ENCODE measurements around the gene PAX5.

Gene PAX5

DNA sequence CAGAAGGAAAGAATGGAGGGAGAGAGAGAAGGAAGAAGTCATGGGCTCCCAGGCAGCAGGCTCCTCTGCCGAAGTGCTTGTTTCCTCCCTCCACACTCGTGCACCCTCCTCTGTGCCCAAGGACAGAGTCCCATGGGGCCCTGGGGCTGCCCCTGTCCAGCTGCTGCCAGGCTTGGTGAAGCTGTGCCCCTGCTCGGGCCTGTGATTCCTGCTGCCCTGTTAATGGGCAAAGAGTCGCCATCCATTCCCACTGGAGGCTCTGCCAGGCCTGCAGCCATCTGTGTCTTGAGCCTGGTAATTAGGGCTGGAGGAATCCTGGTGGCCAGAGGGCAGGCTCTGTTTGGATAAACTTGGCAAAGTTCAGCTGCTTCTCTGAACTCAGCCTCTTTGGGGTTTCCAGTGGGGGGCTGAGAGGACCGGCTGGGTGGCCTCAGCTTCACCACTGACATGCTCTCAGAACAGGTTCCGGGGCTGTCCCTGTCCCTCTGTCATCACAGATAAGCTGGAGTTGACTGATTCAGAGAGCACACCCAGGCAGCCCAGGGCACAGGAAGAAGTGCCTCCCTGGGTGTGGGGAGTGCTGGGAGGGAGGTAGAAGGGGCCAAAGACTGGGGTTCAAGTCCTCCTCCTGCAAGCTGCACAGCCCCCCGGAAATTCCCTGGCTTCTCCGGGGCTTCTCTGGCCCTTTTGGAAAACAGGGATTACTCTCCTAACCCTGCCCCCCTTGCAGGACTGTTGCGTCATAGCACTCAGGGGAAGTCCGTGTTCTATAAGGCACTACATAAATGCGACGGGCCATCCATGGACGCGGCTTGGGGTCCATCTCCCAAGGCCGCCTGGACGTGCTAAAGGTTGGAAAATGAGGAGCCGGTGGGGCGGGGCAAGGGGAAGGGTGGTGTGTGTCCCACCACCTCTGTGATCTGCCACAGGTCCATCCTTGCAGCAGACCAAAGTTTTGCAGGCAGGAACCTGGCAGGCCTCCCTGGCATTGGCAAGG is 154.8 kb downstream of the PAX5 start:
- Histone ChIP-seq H3K4me2 (ENCODE audit: low read depth, low read length) (no peak overlapping the region), H3K9ac (ENCODE audit: low read length) (no peak overlapping the region), H4K20me1 (ENCODE audit: insufficient read depth, low read length) (no peaks in the 10 kb centered on the region), H3K27me3 (replicated peaks; ENCODE audit: insufficient read depth, low read length) (no peaks in the 10 kb centered on the region), H3F3A (ENCODE audit: insufficient read depth, low read length) (no peaks in the 10 kb centered on the region), H3K9me3 (replicated peaks; ENCODE audit: insufficient read depth, low read length) (no peaks in the 10 kb centered on the region), H3K4me1 (ENCODE audit: low read length) (no peaks in the 10 kb centered on the region), H3K79me2 (ENCODE audit: low read length) (no peaks in the 10 kb centered on the region), H3K27ac (ENCODE audit: low read length) (no peak overlapping the region), H3K36me3 (replicated peaks; ENCODE audit: insufficient read depth, low read length) (no peaks in the 10 kb centered on the region), H3K4me3 (ENCODE audit: low read length) (no peak overlapping the region), H2AFZ (ENCODE audit: low read length) (no peak overlapping the region), H3K9me2 (replicated peaks; ENCODE audit: insufficient read depth, low read length) (no peaks in the 10 kb centered on the region)
- no peak for DNase-seq
- TF ChIP-seq EZH2phosphoT487 (IDR thresholded peaks at IDR 0.05; ENCODE audit: low read length) (no peak), EZH2 (optimal IDR thresholded peaks at IDR 0.05; ENCODE audit: low read depth, low read length) (no peak)
- TF ChIP-seq, protein P1, sequence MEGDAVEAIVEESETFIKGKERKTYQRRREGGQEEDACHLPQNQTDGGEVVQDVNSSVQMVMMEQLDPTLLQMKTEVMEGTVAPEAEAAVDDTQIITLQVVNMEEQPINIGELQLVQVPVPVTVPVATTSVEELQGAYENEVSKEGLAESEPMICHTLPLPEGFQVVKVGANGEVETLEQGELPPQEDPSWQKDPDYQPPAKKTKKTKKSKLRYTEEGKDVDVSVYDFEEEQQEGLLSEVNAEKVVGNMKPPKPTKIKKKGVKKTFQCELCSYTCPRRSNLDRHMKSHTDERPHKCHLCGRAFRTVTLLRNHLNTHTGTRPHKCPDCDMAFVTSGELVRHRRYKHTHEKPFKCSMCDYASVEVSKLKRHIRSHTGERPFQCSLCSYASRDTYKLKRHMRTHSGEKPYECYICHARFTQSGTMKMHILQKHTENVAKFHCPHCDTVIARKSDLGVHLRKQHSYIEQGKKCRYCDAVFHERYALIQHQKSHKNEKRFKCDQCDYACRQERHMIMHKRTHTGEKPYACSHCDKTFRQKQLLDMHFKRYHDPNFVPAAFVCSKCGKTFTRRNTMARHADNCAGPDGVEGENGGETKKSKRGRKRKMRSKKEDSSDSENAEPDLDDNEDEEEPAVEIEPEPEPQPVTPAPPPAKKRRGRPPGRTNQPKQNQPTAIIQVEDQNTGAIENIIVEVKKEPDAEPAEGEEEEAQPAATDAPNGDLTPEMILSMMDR (IDR thresholded peaks at IDR 0.05; ENCODE audit: low read length): no peak

DNA sequence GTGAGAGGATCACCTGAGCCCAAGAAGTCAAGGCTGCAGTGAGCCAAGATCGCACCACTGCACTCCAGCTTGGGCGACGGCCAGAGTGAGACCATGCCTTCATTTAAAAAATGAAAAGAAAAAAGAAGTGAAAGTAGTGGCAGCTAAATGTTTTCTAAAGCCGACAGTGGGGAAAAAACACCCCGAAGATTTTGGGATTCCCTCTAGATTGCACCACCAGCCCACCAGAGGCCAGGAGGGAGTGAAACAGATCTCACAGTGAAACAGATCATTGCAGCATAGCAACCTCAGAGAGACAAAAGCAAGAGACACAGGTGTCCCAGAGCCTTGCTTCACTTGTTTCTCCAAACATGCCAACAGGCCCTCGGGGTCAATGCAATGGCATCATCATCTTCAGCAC is 156.8 kb downstream of the PAX5 start:
- Histone ChIP-seq H2AFZ (ENCODE audit: low read length) (no peak overlapping the region), H3F3A (ENCODE audit: insufficient read depth, low read length) (no peaks in the 10 kb centered on the region), H3K27ac (ENCODE audit: low read length) (no peak overlapping the region), H3K4me2 (ENCODE audit: low read depth, low read length) (no peak overlapping the region), H3K9me3 (replicated peaks; ENCODE audit: insufficient read depth, low read length) (no peaks in the 10 kb centered on the region), H3K9me2 (replicated peaks; ENCODE audit: insufficient read depth, low read length) (no peaks in the 10 kb centered on the region), H3K27me3 (replicated peaks; ENCODE audit: insufficient read depth, low read length) (no peaks in the 10 kb centered on the region), H3K36me3 (replicated peaks; ENCODE audit: insufficient read depth, low read length) (no peaks in the 10 kb centered on the region), H3K9ac (ENCODE audit: low read length) (no peak overlapping the region), H3K79me2 (ENCODE audit: low read length) (no peaks in the 10 kb centered on the region), H3K4me1 (ENCODE audit: low read length) (no peaks in the 10 kb centered on the region), H3K4me3 (ENCODE audit: low read length) (no peak overlapping the region), H4K20me1 (ENCODE audit: insufficient read depth, low read length) (no peaks in the 10 kb centered on the region)
- no peak for DNase-seq
- TF ChIP-seq, protein P1 (IDR thresholded peaks at IDR 0.05; ENCODE audit: low read length): no peak
- TF ChIP-seq EZH2phosphoT487 (IDR thresholded peaks at IDR 0.05; ENCODE audit: low read length): no peak
- TF ChIP-seq EZH2 (optimal IDR thresholded peaks at IDR 0.05; ENCODE audit: low read depth, low read length): no peak

DNA sequence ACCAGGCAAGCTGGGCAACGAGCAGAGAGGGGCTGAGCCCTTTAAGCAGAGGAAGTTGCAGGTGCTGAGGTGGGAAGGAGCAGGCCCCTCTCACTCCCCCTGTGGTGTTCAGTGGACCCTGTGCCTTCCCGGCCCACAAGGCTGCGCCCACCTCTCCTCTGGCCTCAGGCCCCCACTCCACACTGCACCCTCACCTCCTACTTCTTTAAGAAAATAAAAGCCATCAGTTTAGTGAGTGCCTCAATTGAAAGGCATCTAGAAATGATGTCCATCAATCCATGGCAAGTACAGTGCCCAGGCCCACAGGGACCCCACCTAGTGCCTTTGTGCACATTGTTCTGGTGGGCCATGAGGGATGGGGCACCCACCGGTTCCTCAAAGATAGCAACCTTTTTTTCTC is 158.0 kb downstream of the PAX5 start:
- Histone ChIP-seq H3K9ac (ENCODE audit: low read length) (no peak overlapping the region), H3K4me3 (ENCODE audit: low read length) (no peak overlapping the region), H3K4me2 (ENCODE audit: low read depth, low read length) (no peak overlapping the region), H3K36me3 (replicated peaks; ENCODE audit: insufficient read depth, low read length) (no peaks in the 10 kb centered on the region), H3K27me3 (replicated peaks; ENCODE audit: insufficient read depth, low read length) (no peaks in the 10 kb centered on the region), H3K9me3 (replicated peaks; ENCODE audit: insufficient read depth, low read length) (no peaks in the 10 kb centered on the region), H2AFZ (ENCODE audit: low read length) (no peak overlapping the region), H3K4me1 (ENCODE audit: low read length) (no peaks in the 10 kb centered on the region), H3F3A (ENCODE audit: insufficient read depth, low read length) (no peaks in the 10 kb centered on the region), H3K27ac (ENCODE audit: low read length) (no peak overlapping the region), H4K20me1 (ENCODE audit: insufficient read depth, low read length) (no peaks in the 10 kb centered on the region), H3K9me2 (replicated peaks; ENCODE audit: insufficient read depth, low read length) (no peaks in the 10 kb centered on the region), H3K79me2 (ENCODE audit: low read length) (no peaks in the 10 kb centered on the region)
- no peak for TF ChIP-seq EZH2phosphoT487 (IDR thresholded peaks at IDR 0.05; ENCODE audit: low read length)
- no peak for TF ChIP-seq EZH2 (optimal IDR thresholded peaks at IDR 0.05; ENCODE audit: low read depth, low read length)
- TF ChIP-seq, protein P1 (IDR thresholded peaks at IDR 0.05; ENCODE audit: low read length): no peak
- DNase-seq: no peak
